ENCODE data around the gene NANS. TPM values are rescaled to one million over a fixed set of nuclear protein-coding genes. Genes with fewer than 3 reads are reported as not detected.

NANS gene
- total and polyA plus RNA-seq, 10 of the 15 experiments (the other 5 are each of a cell fraction or from before 2014, with no cell fraction given), result 21.0 to 126 (median 52.3) TPM

GRCh38 chr9:98010445-98010844 is 46.1 kb upstream of the NANS start:
- RAD21 ChIA-PET (ENCODE audit: unreplicated experiment), result interaction anchor here (1.0 kb wide), 1 partner anchor 25 kb away, joined by 5 read pairs; no protein-coding TSS in a partner anchor
- in situ Hi-C loops (cut with MboI) (no loop called here), intact Hi-C loops (cut with micrococcal nuclease; ENCODE audit: unreplicated experiment) (no loop called here)
- Histone ChIP-seq H3K36me3 (ENCODE audit: control insufficient read depth in 2 of 2, insufficient read depth in 2 of 2, low read length in 1 of 2) (peaks cover 40 to 55% of the 10 kb centered on the region in 2 experiments), H3K4me2 (ENCODE audit: control insufficient read depth, insufficient read depth) (no peak overlapping the region), H4K20me1 (ENCODE audit: control insufficient read depth, insufficient read depth) (no peaks in the 10 kb centered on the region), H3K4me3 (no peak overlapping the region), H3K27me3 (replicated peaks in 1 of 2; ENCODE audit: control insufficient read depth in 2 of 2, insufficient read depth in 2 of 2, low read length in 1 of 2) (no peaks in the 10 kb centered on the region), H3K79me2 (ENCODE audit: control insufficient read depth, insufficient read depth, low read length) (peaks cover 1% of the 10 kb centered on the region), H3K9ac (ENCODE audit: control insufficient read depth, insufficient read depth, low read length) (no peak overlapping the region), H3K9me3 (replicated peaks; ENCODE audit: control insufficient read depth, insufficient read depth, low read length) (no peaks in the 10 kb centered on the region), H3K27ac (ENCODE audit: control insufficient read depth, insufficient read depth) (no peak overlapping the region), H2AFZ (ENCODE audit: control insufficient read depth, low read depth, low read length) (no peak overlapping the region), H3K4me1 (ENCODE audit: control insufficient read depth, insufficient read depth, low read length) (no peaks in the 10 kb centered on the region)
- SMC1A ChIA-PET (ENCODE audit: uncharacterized antibody, unreplicated experiment), result interaction anchor here (0.5 to 1.0 kb wide), 5 partner anchors 14 to 89 kb away, joined by 3 to 6 read pairs (median 3); no protein-coding TSS in a partner anchor
- POLR2A ChIA-PET, result no interaction called here
- 50% methylated on average over 2 of the region's 2 CpGs for WGBS (ENCODE audit: insufficient coverage, insufficient replicate concordance, low lambda C conversion rate, missing lambda C conversion rate)
- DNase-seq (ENCODE audit: low read depth, low spot score), result no peak
- FAIRE-seq, result peak; percentile 18
- TF ChIP-seq MYC (IDR thresholded peaks at IDR 0.05; ENCODE audit: insufficient read depth, insufficient read length, insufficient replicate concordance, low read length, severe bottlenecking) (no peak), RB1 (IDR thresholded peaks at IDR 0.05; ENCODE audit: borderline replicate concordance) (no peak), RELB (IDR thresholded peaks at IDR 0.05; ENCODE audit: low read depth) (peak; percentile 19; the same call in 1 of the 2 replicates), POLR2A (IDR thresholded peaks at IDR 0.05; ENCODE audit: low read depth, low read length) (peak; percentile 52; the same call in 1 of the 2 replicates), SMARCA5 (IDR thresholded peaks at IDR 0.05) (no peak), BCL3 (IDR thresholded peaks at IDR 0.05; ENCODE audit: borderline replicate concordance, insufficient read depth, low read depth, low read length, poor library complexity, severe bottlenecking) (peak; percentile 20), TCF12 (IDR thresholded peaks at IDR 0.05; ENCODE audit: low read depth, low read length) (0 out of 2 replicates have a peak, but pooled peaks have one; percentile 20), NKRF (conservative IDR thresholded peaks at IDR 0.05) (no peak), NR2C1 (IDR thresholded peaks at IDR 0.05) (no peak), IKZF1 (conservative IDR thresholded peaks at IDR 0.05) (no peak)
- CTCF ChIA-PET, result interaction anchor here (0.7 to 1.0 kb wide), 2 partner anchors 87 to 109 kb away, joined by 4 to 5 read pairs; no protein-coding TSS in a partner anchor
- ATAC-seq, result peak; percentile 91
- no TSS peak for BruUV-seq (replicated peaks)

All from GM12878 (cell line).